NCI-H82 treated with DMSO at 0.1 percent for 48 hours (cell line): ENCODE measurements around the gene NTN5.

Experiments
- DNase-seq: peaks from one replicate; lab custom pipeline; 2025; ENCODE audit not compliant: unreplicated experiment; lab: John Stamatoyannopoulos, UW

Gene NTN5

GRCh38 chr19:48615231-48616040, 57.4 kb downstream of the NTN5 start:
- DNase-seq, result no peak

- DNase-seq, result no peak
Measured at GRCh38 chr19:48614436-48615230, 58.2 kb downstream of the NTN5 start, which contains the start of gene FAM83E. Gene FAM83E (minus strand): TSS chr19:48615076. CDS start chr19:48613372, 1,704 bp downstream.

DNA sequence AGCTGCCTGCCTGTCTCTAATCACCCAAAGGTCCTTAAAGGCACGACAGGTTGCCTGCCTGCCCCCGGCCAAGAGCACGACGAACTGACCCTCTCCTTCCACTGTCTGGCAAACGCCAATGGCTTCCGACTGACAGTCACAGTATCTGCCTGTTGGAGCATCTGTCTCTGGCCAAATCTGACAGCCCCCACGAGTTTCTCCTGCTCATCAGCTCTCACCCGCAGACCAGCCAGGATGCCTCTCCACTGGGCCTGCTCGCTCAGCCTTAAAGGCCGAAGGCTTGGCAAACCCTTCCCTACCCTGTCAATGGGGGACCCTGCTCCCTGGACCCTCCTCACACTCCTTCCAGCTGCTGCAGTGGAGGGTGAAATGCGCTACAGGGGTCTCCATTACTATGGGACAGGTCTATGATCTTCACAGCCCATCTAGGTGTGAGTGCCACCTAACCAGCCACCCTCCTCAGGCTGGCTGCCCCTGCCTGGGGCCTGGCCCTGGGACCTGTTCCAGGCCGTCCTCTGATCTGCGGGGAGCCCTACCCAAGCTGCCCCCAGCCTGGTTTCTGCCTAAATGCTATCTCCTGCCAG, 58.9 kb downstream of the NTN5 start:
- DNase-seq, result no peak

GRCh38 chr19:48613024-48613851, 59.6 kb downstream of the NTN5 start:
- DNase-seq, result no peak

- no peak for DNase-seq
Measured at GRCh38 chr19:48611872-48612271, 60.9 kb downstream of the NTN5 start.
